HEK293T (cell line): Measurements from ENCODE around the gene MAP2K7.

Experiments used
- BHLHE40 ChIP-seq: fragments of 450-650 bp; IDR thresholded peaks from 2 replicates; pipeline ENCODE4 v1.6.1; 2016; ENCODE audit warnings: mild to moderate bottlenecking, moderate library complexity, borderline replicate concordance
- L3MBTL2 ChIP-seq: fragments of 450-650 bp; conservative IDR thresholded peaks from 2 replicates; pipeline ENCODE4 v1.6.1; 2016; ENCODE audit warnings: mild to moderate bottlenecking
- NFRKB ChIP-seq: fragments of 450-650 bp; IDR thresholded peaks from 2 replicates; pipeline ENCODE4 v1.6.1; 2016; ENCODE audit warnings: mild to moderate bottlenecking, moderate library complexity
- PKNOX1 ChIP-seq: fragments of 450-650 bp; IDR thresholded peaks from 2 replicates; pipeline ENCODE4 v1.6.1; 2016
- SP1 ChIP-seq: fragments of 450-650 bp; IDR thresholded peaks from 2 replicates; pipeline ENCODE4 v1.6.1; 2017
- ZNF384 ChIP-seq: fragments of 450-650 bp; IDR thresholded peaks from 2 replicates; pipeline ENCODE4 v1.6.1; 2016

GRCh38 chr19:7870571-7871436, 32.9 kb upstream of the MAP2K7 start:
- TF ChIP-seq BHLHE40 (no peak), L3MBTL2 (no peak), PKNOX1 (no peak), NFRKB (no peak), ZNF384 (no peak), SP1 (0 out of 2 replicates have a peak, but pooled peaks have one; percentile 24)
